ENCODE results near the gene STARD3. TPM values are rescaled to one million over a fixed set of nuclear protein-coding genes. Genes with fewer than 3 reads are reported as not detected.

Gene STARD3
- polyA plus RNA-seq, 1 experiment = 43.3 TPM

DNA sequence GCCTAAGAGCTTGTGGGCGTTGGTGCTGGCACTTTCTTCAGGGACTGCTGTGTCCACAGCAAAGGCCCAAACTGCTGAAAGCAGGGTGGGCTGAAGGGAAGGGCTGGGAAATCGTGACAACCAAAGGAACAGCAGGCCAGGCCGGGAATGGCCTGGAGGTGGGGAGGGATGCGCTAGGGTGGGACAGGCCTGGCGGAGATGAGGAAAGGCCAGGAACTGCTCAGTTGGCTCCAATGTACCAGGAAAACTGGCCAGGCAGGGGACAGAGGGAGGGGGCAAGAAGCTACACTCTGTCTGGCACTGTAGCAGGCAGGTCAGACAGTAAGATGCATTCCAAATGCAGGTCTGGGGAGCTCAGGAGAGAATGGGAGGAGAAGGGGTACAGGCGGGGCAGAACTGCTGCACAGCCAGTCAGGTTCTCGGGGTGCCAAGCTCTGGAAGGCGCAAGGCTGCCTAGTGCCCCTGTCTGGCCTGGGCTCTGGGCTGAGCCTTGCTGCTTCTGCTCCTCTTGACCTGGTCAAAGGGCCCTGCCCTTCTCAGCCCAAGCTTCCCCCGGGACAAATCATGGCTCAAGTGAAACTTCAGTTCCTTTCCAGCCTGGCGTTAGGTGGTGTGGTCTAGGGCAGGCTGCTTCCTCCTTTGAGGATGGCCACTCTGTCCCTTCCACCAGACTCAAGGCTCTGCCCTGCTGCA is 38.6 kb downstream of the STARD3 start:
- Histone ChIP-seq H3K4me3 (ENCODE audit: low read depth, low read length) (no peak overlapping the region), H3K27ac (ENCODE audit: low read depth, low read length) (no peak overlapping the region), H3K27me3 (ENCODE audit: control insufficient read depth, insufficient read depth, low read length) (peaks cover 11% of the 10 kb centered on the region), H3K9me3 (ENCODE audit: control insufficient read depth, insufficient read depth, low read length) (no peaks in the 10 kb centered on the region)
- CTCF ChIA-PET = interaction anchor here (2.0 kb wide), 1 partner anchor 54 kb away, joined by 9 read pairs; no protein-coding TSS in a partner anchor
- DNase-seq (ENCODE audit: low read depth, low spot score) = no peak
- TF ChIP-seq, protein P1, sequence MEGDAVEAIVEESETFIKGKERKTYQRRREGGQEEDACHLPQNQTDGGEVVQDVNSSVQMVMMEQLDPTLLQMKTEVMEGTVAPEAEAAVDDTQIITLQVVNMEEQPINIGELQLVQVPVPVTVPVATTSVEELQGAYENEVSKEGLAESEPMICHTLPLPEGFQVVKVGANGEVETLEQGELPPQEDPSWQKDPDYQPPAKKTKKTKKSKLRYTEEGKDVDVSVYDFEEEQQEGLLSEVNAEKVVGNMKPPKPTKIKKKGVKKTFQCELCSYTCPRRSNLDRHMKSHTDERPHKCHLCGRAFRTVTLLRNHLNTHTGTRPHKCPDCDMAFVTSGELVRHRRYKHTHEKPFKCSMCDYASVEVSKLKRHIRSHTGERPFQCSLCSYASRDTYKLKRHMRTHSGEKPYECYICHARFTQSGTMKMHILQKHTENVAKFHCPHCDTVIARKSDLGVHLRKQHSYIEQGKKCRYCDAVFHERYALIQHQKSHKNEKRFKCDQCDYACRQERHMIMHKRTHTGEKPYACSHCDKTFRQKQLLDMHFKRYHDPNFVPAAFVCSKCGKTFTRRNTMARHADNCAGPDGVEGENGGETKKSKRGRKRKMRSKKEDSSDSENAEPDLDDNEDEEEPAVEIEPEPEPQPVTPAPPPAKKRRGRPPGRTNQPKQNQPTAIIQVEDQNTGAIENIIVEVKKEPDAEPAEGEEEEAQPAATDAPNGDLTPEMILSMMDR (IDR thresholded peaks at IDR 0.05; ENCODE audit: low read depth, low read length) = no peak
- POLR2A ChIA-PET = no interaction called here

DNA sequence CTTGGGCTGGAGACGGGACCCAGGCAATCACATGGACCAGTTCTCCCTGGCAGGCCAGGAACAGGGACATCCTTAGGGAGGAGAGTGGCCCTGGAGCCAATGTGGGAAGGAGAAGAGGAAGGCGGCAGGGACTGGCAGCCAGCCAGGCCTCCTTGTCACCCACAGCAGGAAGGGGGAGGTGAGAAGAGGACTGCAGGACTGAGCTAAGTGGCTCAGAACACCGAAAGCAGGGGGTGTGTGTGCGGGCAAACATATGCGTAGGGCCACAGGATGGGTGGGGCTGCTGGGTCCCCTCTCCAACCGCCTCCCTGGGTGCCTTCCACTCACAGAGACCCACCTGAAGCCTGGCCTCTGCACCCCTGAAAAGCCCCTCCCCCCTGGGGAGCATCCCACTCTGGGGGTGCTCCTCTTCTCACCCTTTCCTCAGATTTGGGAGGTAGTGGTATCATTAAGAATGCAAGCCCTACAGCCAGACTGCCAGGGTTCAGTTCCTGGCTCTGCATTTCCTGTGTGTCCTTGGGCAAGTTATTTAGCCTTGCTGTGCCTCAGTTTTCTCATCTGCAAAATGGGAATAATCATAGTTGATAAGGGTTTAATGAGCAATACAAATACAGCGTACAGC is 39.4 kb downstream of the STARD3 start:
- Histone ChIP-seq H3K9me3 (ENCODE audit: control insufficient read depth, insufficient read depth, low read length) (no peaks in the 10 kb centered on the region), H3K4me3 (ENCODE audit: low read depth, low read length) (no peak overlapping the region), H3K27ac (ENCODE audit: low read depth, low read length) (no peak overlapping the region), H3K27me3 (ENCODE audit: control insufficient read depth, insufficient read depth, low read length) (peaks cover 4% of the 10 kb centered on the region)
- POLR2A ChIA-PET = no interaction called here
- TF ChIP-seq, protein P1 (IDR thresholded peaks at IDR 0.05; ENCODE audit: low read depth, low read length) = no peak
- DNase-seq (ENCODE audit: low read depth, low spot score) = no peak
- CTCF ChIA-PET = interaction anchor here (2.0 to 2.4 kb wide), 2 partner anchors 22 to 55 kb away, joined by 6 to 9 read pairs; no protein-coding TSS in a partner anchor

DNA sequence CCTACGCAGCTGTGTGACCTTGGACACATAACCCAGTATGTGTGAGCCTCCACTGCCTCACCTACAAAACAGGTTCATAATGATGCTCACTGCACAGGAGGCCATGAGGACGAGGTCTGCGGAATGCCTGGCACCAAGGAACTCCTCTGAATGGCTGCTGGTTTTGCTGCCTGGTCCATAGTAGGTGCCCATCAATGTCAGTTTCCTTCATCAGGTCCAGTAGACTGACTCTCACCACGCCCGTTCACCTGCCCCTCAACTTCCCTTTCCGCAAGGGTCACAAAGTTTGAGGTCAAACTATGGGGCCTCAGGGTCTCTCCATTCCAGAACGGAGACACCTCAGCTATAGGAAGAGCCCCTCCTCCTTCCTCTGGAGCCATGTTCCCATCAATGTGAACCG is 40.1 kb downstream of the STARD3 start:
- ChIA-PET CTCF (interaction anchor here (1.1 to 2.4 kb wide), 4 partner anchors 8 to 55 kb away, joined by 4 to 9 read pairs (median 7); no protein-coding TSS in a partner anchor), POLR2A (interaction anchor here (0.6 to 0.7 kb wide), 2 partner anchors 23 to 940 kb away, joined by 3 read pairs; partner anchors contain the start of gene ERBB2)
- no peak for DNase-seq (ENCODE audit: low read depth, low spot score)
- TF ChIP-seq, protein P1 (IDR thresholded peaks at IDR 0.05; ENCODE audit: low read depth, low read length) = no peak
- H3K27me3 ChIP-seq (ENCODE audit: control insufficient read depth, insufficient read depth, low read length) = no peaks in the 10 kb centered on the region
- no peak overlapping the region for H3K4me3 ChIP-seq (ENCODE audit: low read depth, low read length)
- H3K27ac ChIP-seq (ENCODE audit: low read depth, low read length) = no peak overlapping the region
- H3K9me3 ChIP-seq (ENCODE audit: control insufficient read depth, insufficient read depth, low read length) = no peaks in the 10 kb centered on the region

DNA sequence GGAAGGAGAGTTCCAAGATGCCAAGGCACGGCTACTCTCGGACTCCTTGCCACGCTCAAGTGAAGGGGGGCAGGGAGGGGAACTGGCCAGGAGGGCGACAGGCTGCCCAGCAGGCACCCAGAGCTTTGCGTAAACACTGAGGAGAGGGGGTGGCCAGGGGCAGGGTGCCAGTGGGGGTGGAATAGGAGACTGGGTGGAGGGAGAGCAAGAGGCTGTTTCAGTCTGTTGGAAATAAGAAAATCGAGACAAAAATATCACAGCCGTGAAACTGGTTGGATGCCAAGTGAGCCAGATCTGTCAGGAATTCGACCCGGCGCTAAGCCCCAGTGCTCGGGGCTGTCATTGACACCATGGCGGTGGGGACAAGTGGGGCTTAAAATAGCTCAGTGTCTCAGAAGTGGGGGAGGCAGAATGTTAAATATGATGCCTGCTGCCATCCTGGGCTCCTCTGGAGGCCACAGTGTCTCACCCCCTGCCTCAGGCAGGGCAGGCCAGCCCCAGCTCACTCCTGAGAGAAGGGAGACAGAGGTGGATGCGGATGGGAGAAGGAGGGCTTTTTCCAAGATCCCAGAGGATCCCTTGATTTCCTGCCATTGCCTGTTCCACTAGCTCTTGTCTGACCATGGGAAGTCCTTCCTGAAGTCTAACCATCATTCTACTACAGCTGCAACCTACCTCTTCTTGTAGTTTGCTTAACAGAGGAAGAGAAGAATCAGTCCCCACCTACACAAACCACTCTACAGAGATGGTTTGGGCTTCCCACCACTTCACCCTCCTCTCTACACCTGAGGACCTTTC is 40.8 kb downstream of the STARD3 start:
- no peak for DNase-seq (ENCODE audit: low read depth, low spot score)
- no peak overlapping the region for H3K27ac ChIP-seq (ENCODE audit: low read depth, low read length)
- ChIA-PET CTCF (interaction anchor here (0.7 to 2.4 kb wide), 5 partner anchors 9 to 56 kb away, joined by 3 to 9 read pairs (median 6); no protein-coding TSS in a partner anchor), POLR2A (interaction anchor here (0.7 kb wide), 1 partner anchor 22 kb away, joined by 3 read pairs; the partner anchor contains the start of gene ERBB2)
- no peak overlapping the region for H3K4me3 ChIP-seq (ENCODE audit: low read depth, low read length)
- H3K27me3 ChIP-seq (ENCODE audit: control insufficient read depth, insufficient read depth, low read length) = no peaks in the 10 kb centered on the region
- H3K9me3 ChIP-seq (ENCODE audit: control insufficient read depth, insufficient read depth, low read length) = no peaks in the 10 kb centered on the region
- TF ChIP-seq, protein P1 (IDR thresholded peaks at IDR 0.05; ENCODE audit: low read depth, low read length) = no peak

Measured in AG04450 (cell line).